ENCODE measurements around the gene RAP1GAP.
"Not testable (repeated sequence)": the region's sequence is repeated elsewhere in the genome, so short reads cannot be mapped to it uniquely, and the experiment has no call there.

RAP1GAP gene

DNA sequence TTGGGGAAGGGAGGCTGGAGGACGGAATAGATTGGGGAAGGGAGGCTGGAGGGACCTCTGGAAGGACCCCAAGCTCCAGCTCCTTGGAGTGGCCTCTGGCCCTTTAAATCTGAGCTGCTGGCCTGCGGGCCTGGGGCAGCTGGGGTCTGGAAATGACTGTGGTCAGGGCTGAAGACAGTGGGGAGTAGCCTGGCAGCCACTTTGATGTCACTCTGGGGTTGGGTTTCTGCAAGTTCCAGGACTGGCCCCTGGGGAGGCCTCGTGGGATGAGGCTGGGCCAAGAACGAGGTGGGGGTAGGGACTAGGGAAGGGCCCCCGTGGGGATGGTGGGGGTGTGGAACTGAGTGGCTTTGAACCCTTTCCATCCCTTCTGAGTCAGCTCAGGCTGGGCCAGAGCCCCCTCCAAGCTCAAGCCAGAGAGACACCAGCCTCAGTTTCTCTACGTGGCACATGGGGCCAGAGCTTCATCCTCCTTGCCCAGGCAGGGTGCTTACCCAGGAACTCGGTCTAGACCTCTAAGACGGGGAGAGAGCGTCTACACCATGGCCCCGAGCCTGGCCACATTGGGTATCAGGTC lies 100.3 kb downstream of the RAP1GAP start:
- DNase-seq (ENCODE audit: low read depth) = no peak

DNA sequence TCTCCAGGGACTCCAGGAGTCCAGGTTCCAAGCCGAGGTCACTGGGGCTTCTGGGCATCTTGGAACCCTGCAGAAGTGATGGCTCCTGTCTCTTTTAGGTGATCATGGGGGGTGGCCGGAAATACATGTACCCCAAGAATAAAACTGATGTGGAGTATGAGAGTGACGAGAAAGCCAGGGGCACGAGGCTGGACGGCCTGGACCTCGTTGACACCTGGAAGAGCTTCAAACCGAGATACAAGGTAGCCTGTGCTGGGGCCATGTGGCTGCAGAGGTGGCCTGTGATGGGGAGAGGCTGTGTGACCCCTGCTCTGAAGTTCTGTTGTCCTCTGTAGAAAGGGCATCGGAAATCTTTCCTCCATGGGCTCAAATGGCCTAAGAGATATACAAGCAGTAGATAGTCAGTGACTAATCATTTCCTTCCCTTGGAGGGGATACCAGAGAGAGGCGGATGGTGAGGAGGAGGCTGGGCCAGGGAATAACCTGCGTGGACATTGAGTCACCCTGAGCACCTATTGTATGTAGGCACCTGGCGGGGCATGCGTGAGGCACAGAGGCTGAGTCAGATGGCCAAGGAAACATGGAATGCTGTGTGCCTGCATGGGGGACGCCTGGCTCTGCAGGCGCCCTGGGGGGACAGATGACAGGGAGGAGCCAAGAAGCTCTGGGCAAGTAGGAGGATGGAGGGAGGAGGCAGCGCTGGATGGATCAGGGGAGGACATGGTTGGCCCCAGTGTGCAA lies 101.0 kb downstream of the RAP1GAP start:
- no peak for DNase-seq (ENCODE audit: low read depth)

DNA sequence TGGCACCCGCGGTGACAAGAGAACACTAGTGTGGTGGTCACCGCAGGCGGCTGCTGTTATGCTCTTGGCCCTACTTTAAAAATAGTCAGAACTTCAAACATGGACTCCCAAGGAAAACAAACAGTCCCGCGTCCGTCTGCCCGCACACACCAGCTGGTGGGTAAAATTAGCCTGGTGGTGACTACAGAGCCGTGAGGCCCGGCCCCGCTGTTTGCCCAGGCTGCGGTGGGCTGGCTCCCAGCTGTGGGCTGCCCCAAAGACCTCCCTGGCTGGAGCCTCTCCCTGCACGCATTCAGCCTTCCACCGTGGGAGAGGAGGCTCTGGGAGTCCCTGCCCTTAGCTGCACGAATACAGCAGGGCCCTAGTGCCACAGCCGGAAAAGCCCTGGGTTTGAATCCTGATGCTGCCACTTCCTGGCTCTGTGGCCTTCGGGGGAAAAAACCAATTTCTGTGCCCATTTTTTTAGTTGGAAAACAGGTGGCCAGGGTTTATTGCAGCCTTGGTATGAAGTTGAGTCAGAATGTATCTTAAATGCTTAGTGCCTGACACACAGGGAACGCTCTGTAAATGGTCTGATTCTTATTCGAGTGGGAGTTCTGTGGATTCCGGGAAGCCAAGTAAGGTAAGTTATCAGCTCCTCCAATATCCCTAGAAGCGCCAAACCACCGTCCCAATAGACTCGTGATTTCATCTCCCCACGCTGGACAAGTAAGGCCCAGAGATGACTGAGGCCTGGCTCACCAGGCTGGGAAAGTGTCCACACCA lies 101.7 kb downstream of the RAP1GAP start:
- DNase-seq (ENCODE audit: low read depth) = no peak

DNA sequence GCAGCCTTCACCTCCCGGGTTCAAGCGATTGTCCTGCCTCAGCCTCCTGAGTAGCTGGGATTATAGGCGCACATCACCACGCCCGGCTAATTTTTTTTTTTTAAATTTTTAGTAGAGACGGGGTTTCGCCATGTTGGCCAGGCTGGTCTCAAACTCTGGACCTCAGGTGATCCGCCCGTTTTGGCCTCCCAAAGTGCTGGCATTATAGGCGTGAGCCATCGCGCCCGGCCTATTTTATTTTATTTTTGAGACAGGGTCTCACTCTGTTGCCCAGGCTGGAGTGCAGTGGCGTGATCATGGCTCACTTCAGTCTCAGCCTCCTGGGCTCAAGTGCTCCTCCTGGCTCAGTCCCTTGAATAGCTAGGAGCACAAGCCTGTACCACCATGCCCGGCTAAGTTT lies 102.8 kb downstream of the RAP1GAP start:
- not testable (repeated sequence) for DNase-seq (ENCODE audit: low read depth)

- no peak for DNase-seq (ENCODE audit: low read depth)
Measured at GRCh38 chr1:21565285-21565684, 103.9 kb downstream of the RAP1GAP start.

DNA sequence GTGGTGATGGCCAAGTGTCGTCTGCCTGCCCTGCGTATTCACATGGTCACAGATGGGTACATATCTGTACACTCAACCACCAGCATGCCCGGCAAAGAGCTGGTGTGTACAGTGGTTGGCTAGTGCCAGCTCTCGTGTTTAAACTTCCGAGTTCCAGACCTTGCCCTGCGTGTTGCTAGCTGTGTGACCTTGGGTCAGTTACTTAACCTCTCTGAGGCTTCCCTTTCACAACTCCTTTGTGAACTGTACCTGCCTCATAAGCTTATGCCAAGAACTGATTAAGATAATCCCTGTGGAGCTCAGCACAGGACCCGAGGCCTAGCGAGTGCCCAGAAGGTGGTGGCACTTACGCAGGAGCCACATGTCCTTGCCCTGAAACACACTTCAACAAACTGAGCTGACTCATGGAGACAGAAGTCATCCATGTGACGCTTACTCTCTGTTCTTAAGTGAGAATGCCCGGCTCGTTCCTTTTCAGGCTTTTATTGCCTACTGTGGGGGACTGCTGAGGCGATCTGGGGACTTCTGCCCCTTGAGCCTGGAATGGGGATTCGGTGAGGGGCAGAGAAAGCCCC lies 104.5 kb downstream of the RAP1GAP start:
- no peak for DNase-seq (ENCODE audit: low read depth)

GRCh38 chr1:21563971-21564370 lies 105.2 kb downstream of the RAP1GAP start:
- DNase-seq (ENCODE audit: low read depth) = no peak

GRCh38 chr1:21562896-21563295 lies 106.3 kb downstream of the RAP1GAP start:
- DNase-seq (ENCODE audit: low read depth) = no peak

DNA sequence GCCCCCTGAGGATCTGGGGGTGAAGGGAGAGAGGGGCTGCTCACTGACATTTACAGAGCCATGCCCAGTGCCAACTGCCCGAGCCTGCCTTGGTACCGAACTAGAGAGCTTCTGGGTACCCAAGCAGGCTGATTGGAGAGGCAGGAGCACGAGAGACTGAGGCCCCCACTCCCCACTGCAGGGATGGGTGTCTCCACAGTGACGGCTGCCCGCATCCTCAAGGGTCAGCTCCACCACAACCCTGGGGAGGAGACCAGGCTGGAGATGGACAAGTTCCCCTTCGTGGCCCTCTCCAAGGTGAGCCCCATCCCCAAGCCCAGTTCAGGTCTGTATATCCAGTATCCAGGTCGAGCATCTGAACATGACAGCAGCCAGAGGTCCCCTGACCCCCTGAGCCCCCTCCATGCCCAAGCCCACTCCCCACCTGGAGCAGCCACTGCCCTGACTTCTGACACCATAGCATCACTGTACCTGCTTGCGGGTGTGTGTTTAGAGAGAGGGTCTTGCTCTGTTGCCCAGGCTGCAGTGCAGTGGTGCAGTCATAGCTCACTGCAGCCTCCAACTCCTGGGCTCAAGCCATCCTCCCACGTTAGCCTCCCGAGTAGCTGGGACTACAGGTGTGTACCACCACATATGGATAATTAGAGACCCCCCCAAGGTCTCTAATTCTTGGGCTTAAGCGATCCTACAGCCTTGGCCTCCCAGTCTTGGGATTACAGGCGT lies 108.1 kb downstream of the RAP1GAP start:
- no peak for DNase-seq (ENCODE audit: low read depth)

DNA sequence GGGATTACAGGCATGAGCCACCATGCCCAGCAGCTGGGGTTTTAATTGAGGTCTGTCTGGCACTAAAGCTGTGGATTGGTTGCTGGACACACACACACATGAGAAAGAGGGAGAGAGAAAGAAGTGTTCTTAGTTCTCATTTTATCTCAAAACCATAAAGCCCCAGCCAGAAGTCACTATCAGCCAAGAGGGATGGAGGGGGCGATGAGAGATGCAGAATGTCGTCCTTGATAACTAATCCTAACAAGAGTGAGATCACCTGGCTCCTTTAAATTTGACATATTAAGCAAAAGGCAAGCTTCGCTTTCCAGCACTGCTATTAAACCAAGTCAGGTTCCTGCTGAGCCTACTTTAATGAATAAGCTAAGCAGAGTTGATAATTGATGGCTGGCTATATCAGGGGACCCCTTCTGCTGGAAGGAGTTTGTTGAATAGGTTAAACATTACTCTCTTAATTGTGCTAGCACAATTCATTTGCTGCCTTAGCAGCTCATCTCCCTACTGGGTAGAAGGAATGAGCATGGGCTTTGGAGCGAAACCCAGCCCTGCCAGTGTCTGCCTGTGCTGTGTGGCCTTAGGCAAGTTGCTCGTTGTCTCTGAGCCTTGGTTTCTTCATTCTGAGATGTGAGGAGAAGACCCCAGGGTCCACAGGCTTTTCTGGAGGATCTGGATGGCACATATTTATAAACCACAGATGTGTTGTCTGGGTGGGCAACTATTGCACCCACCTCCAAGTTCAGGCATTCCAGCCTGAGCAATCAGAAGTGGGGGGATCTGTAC lies 109.2 kb downstream of the RAP1GAP start:
- DNase-seq (ENCODE audit: low read depth) = no peak

DNA sequence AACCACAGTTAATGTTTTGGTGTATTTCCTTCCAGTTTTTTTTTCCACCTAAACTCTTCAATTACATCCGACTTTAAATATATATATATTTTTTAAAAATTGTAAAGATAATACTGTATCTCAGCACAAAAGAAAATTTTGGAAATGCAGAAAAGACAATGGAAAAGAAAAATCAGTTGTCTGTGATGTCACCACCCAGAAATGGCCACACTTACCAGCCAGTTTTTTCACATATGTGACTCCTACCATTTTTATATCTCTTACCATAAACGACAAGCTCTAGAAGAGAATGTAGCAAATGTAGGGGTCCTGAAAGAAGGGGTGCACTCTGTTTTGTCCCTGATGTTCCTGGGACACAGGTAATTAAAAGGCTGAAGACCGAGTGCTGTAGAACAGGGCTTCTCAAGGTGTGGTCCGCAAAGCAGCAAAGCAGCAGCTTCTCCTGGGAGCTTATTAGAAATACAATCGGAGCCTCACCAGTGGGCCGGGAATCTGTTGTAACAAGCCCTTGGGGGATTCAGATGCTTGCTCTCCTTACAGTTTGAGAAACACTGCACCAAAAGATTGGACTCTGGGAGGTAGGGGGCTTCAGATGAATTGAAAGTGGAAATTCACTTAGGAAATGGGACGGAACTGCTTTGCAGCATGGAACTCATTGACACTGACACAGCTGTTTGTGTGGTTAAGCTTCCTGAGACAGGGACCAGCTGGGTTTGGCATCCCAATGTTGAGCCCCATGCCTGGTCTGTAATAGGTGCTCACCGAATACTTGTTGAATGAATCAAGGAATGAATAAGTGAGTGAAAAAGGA lies 115.8 kb downstream of the RAP1GAP start:
- no peak for DNase-seq (ENCODE audit: low read depth)

DNA sequence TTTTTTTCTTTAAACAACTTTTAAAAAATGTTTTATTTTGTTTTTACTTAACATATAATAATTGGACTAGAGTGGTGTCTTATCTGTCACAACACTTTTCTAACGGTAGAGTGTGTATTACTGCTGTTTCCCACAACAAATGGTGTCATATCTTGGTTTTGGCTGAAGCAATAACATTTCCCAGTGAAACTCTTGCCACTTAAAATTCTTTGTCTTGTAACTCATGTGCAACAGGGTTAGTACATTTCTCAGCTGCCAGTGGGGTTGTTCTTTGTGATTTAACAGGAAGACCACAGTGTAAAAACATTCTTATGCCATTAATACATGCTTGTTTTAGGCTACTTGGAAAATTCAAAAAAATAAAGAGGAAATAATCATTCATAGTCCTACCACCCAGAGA lies 116.4 kb downstream of the RAP1GAP start:
- DNase-seq (ENCODE audit: low read depth) = no peak

- DNase-seq (ENCODE audit: low read depth) = no peak
Measured at GRCh38 chr1:21550866-21551475, 118.2 kb downstream of the RAP1GAP start.

GRCh38 chr1:21550097-21550496 lies 119.1 kb downstream of the RAP1GAP start:
- no peak for DNase-seq (ENCODE audit: low read depth)

- no peak for DNase-seq (ENCODE audit: low read depth)
Measured at GRCh38 chr1:21547876-21548275, 121.3 kb downstream of the RAP1GAP start.
